ENCODE measurements around the gene MEIS1. TPM values are rescaled to one million over a fixed set of nuclear protein-coding genes. Genes with fewer than 3 reads are reported as not detected.

The MEIS1 gene
- polyA plus RNA-seq, 1 donor (not counting 4 experiments of a cell fraction or from before 2014, with no cell fraction given), result 3.1 TPM

DNA sequence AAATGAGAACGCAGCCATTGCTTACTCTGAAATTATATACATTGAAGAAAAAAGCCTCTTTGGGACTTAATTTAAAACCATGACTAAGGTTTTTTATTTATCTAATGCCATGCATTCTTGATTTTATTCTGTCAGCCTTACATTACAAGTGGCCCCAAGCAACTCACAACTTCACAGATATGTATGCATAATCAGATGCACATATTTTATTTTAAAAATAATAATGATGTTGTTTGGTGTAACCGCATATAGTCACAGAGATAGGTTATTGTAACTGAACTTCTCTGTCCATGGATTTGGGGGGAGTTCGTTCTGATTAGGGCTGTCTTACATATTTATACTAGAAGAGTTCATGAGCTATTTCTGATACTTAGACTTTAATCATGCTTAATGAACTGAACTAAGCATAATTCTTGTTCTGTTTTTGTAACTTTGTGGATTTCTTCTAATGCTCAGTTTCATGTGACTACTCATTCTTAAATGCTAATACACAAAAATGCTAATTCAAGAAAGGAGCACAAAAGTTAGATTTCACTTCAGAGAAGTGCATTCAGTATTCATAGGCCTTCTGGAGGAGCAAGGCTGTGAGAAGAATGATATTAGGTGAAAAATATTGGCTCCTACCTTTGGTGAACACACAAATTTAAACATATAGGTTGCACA lies 26.2 kb downstream of the MEIS1 start:
- H3K36me3 ChIP-seq (ENCODE audit: control insufficient read depth in 2 of 2, extremely low read depth in 1 of 2, insufficient read depth in 2 of 2, low read length in 2 of 2), result no peaks in the 10 kb centered on the region
- no peaks in the 10 kb centered on the region for H3K9me3 ChIP-seq (ENCODE audit: control insufficient read depth, low read depth, low read length)
- no peak overlapping the region for H3K4me2 ChIP-seq (ENCODE audit: control insufficient read depth, extremely low read depth, insufficient read depth, low read depth, low read length)
- DNase-seq (ENCODE audit: low read depth, low spot score), result no peak
- no peaks in the 10 kb centered on the region for H3K9me1 ChIP-seq (ENCODE audit: control insufficient read depth, extremely low read depth, insufficient read depth, low read length)
- no peak overlapping the region for H3K9ac ChIP-seq (ENCODE audit: control insufficient read depth, extremely low read depth, insufficient read depth, low read length)
- TF ChIP-seq EZH2 (IDR thresholded peaks at IDR 0.05; ENCODE audit: low read length), result no peak
- TF ChIP-seq, protein P1, sequence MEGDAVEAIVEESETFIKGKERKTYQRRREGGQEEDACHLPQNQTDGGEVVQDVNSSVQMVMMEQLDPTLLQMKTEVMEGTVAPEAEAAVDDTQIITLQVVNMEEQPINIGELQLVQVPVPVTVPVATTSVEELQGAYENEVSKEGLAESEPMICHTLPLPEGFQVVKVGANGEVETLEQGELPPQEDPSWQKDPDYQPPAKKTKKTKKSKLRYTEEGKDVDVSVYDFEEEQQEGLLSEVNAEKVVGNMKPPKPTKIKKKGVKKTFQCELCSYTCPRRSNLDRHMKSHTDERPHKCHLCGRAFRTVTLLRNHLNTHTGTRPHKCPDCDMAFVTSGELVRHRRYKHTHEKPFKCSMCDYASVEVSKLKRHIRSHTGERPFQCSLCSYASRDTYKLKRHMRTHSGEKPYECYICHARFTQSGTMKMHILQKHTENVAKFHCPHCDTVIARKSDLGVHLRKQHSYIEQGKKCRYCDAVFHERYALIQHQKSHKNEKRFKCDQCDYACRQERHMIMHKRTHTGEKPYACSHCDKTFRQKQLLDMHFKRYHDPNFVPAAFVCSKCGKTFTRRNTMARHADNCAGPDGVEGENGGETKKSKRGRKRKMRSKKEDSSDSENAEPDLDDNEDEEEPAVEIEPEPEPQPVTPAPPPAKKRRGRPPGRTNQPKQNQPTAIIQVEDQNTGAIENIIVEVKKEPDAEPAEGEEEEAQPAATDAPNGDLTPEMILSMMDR (optimal IDR thresholded peaks at IDR 0.05 in 1 of 3, IDR thresholded peaks at IDR 0.05 in 1 of 3, conservative IDR thresholded peaks at IDR 0.05 in 1 of 3; ENCODE audit: extremely low read depth in 1 of 3, insufficient read depth in 2 of 3, low read length in 3 of 3), result no peak
- H3K27ac ChIP-seq (ENCODE audit: control insufficient read depth, insufficient read depth, low read length), result no peak overlapping the region
- H3K4me1 ChIP-seq (ENCODE audit: control insufficient read depth, extremely low read depth, insufficient read depth, low read length), result no peaks in the 10 kb centered on the region
- H3K79me2 ChIP-seq (ENCODE audit: control insufficient read depth, insufficient read depth, low read length), result no peaks in the 10 kb centered on the region
- H4K20me1 ChIP-seq (ENCODE audit: control insufficient read depth, extremely low read depth, insufficient read depth, low read length), result no peaks in the 10 kb centered on the region
- no peak overlapping the region for H2AFZ ChIP-seq (ENCODE audit: control insufficient read depth, low read length)
- H3K27me3 ChIP-seq (ENCODE audit: control insufficient read depth, extremely low read depth, insufficient read depth, low read length), result no peaks in the 10 kb centered on the region
- H3K4me3 ChIP-seq (ENCODE audit: control insufficient read depth in 2 of 3, extremely low read depth in 1 of 3, insufficient read depth in 2 of 3, low read depth in 1 of 3, low read length in 3 of 3), result no peak overlapping the region
- dilution Hi-C loops (cut with MboI; ENCODE audit: extremely low pct_ligation_motif_present, low sequenced_read_pairs), result no loop called here
- no peak for FAIRE-seq

DNA sequence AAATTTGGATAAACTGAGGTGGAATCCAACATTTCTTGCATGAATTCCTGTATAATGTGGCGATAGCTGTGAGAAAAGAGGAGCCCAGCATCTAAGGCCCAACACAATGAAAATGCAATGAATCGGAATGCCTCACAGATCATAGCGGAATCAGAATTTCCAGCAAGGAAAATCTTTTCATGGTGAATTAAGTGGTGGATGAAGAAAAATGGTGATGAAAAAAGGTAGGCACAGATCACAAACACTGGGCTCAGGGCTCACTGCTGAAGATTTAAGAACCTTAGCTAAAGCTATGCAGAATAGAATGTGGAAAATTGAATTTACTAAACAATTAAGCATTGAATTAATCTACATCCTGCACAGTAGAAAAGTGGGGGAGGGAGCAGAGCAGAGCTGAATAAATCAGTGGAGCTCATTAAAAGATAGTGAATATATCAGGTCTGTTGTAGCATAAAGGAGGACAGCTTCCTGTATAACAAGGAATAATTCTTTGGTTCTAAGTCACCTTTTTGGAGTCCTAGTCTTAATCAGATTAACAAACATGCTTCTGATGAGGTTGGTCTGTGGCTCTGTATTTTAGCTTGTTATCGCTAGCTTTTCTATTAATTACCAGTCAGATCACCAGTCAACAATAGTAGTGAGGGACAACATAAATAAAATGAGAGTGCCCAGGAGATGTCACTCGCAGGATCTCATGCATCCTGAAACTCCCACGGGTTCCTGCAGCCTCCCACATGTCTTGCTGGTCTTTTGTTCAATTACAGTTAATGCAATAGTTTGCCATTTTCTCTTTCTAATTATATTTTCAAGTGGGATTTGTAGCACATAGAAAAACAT lies 27.0 kb downstream of the MEIS1 start:
- Histone ChIP-seq H3K27ac (ENCODE audit: control insufficient read depth, insufficient read depth, low read length) (no peak overlapping the region), H4K20me1 (ENCODE audit: control insufficient read depth, extremely low read depth, insufficient read depth, low read length) (no peaks in the 10 kb centered on the region), H3K9me1 (ENCODE audit: control insufficient read depth, extremely low read depth, insufficient read depth, low read length) (no peaks in the 10 kb centered on the region), H3K9ac (ENCODE audit: control insufficient read depth, extremely low read depth, insufficient read depth, low read length) (no peak overlapping the region), H3K79me2 (ENCODE audit: control insufficient read depth, insufficient read depth, low read length) (no peaks in the 10 kb centered on the region), H3K4me3 (ENCODE audit: control insufficient read depth in 2 of 3, extremely low read depth in 1 of 3, insufficient read depth in 2 of 3, low read depth in 1 of 3, low read length in 3 of 3) (no peak overlapping the region), H3K4me2 (ENCODE audit: control insufficient read depth, extremely low read depth, insufficient read depth, low read depth, low read length) (no peak overlapping the region), H2AFZ (ENCODE audit: control insufficient read depth, low read length) (no peak overlapping the region), H3K9me3 (ENCODE audit: control insufficient read depth, low read depth, low read length) (no peaks in the 10 kb centered on the region), H3K27me3 (ENCODE audit: control insufficient read depth, extremely low read depth, insufficient read depth, low read length) (no peaks in the 10 kb centered on the region), H3K4me1 (ENCODE audit: control insufficient read depth, extremely low read depth, insufficient read depth, low read length) (no peaks in the 10 kb centered on the region), H3K36me3 (ENCODE audit: control insufficient read depth in 2 of 2, extremely low read depth in 1 of 2, insufficient read depth in 2 of 2, low read length in 2 of 2) (no peaks in the 10 kb centered on the region)
- FAIRE-seq (no peak), DNase-seq (ENCODE audit: low read depth, low spot score) (no peak)
- TF ChIP-seq, protein P1 (optimal IDR thresholded peaks at IDR 0.05 in 1 of 3, IDR thresholded peaks at IDR 0.05 in 1 of 3, conservative IDR thresholded peaks at IDR 0.05 in 1 of 3; ENCODE audit: extremely low read depth in 1 of 3, insufficient read depth in 2 of 3, low read length in 3 of 3), result no peak
- TF ChIP-seq EZH2 (IDR thresholded peaks at IDR 0.05; ENCODE audit: low read length), result no peak
- dilution Hi-C loops (cut with MboI; ENCODE audit: extremely low pct_ligation_motif_present, low sequenced_read_pairs), result no loop called here

All from keratinocyte (primary cell).